Measurements from ENCODE around the gene UBE2Z.
A peak's percentile ranks its signal among the peaks of the same experiment; 100 is the strongest.

The UBE2Z gene

DNA sequence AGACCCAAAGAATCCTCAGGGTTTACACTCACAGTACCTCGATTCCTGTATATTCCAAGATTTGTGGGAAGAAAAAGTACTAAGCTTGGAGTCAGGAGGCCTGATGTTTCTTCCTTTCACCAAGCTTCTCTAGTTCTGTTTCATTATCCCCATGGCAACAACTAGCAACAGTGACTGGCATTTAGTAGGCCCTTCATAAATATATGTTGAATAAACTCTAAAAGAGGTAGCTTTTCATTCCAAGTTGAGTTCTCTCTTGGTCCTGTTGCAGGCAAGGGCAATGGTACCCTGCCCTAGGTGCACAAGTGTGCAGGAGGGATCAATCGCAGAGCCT lies 527 bp upstream of the UBE2Z start:
- peak overlapping the region; percentile 38 for H3K4me3 ChIP-seq (ENCODE audit: low read length)
- no peaks in the 10 kb centered on the region for H3K36me3 ChIP-seq (ENCODE audit: control insufficient read depth, insufficient read depth, low read length)
- no peaks in the 10 kb centered on the region for H3K27me3 ChIP-seq (ENCODE audit: control insufficient read depth, insufficient read depth, low read length)
- peak overlapping the region; percentile 79 for H3K9ac ChIP-seq (ENCODE audit: low read length)
- H3K4me1 ChIP-seq (ENCODE audit: control insufficient read depth, insufficient read depth, low read length), result peaks cover 25% of the 10 kb centered on the region
- H3K9me3 ChIP-seq (ENCODE audit: control insufficient read depth, low read length), result no peaks in the 10 kb centered on the region

DNA sequence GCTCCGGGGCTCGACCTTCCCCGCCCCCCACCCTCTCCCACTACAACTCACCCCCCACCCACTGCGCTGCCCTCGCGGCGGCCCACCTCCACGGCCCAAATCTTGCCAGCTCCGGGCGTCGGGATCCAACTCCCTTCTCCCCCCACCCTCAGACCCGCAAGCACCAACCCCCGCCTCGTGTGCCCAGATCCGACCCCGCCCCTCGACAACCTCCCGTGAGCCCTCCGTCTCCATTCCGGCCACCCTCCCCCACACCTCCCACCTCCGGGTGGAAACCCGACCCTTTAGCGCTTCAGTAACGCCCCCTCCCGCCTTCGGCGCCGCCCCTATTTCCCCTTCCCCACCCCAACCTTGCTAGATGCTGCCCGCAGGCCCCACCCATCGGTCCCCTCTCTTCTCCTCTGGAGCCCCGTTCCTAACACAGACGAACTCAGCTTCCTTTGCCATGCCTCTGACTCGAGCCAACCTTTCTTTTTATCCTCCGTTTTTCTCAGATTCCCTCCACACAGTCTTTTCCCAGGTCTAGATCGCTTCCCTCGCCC lies 717 bp downstream of the UBE2Z start:
- Histone ChIP-seq H3K27me3 (ENCODE audit: control insufficient read depth, insufficient read depth, low read length) (no peaks in the 10 kb centered on the region), H3K36me3 (ENCODE audit: control insufficient read depth, insufficient read depth, low read length) (peaks cover 3% of the 10 kb centered on the region), H3K4me1 (ENCODE audit: control insufficient read depth, insufficient read depth, low read length) (peaks cover 25% of the 10 kb centered on the region), H3K4me3 (ENCODE audit: low read length) (peak overlapping the region; percentile 57), H3K9me3 (ENCODE audit: control insufficient read depth, low read length) (no peaks in the 10 kb centered on the region), H3K9ac (ENCODE audit: low read length) (peak overlapping the region; percentile 79)

DNA sequence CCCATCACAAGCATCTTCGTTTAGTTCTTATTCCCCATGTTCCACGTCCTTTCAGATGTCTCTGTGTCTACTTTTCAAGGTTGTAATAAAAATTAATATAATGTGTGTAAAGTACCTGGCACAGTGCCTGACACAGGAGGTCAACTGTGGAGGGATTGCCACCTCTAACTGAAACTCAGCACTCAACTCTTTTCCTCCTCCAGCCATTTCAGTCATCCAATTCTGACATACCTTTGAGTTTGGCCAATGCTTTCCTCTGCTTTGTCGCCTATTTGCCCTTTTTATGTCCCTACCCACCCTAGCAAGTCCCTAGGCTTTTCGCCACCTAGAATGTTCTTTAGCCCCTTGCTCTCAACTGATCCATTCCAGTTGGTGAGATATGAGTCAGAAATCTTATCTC lies 1.6 kb downstream of the UBE2Z start:
- Histone ChIP-seq H3K4me3 (ENCODE audit: low read length) (no peak overlapping the region), H3K27me3 (ENCODE audit: control insufficient read depth, insufficient read depth, low read length) (no peaks in the 10 kb centered on the region), H3K9ac (ENCODE audit: low read length) (no peak overlapping the region), H3K9me3 (ENCODE audit: control insufficient read depth, low read length) (no peaks in the 10 kb centered on the region), H3K4me1 (ENCODE audit: control insufficient read depth, insufficient read depth, low read length) (peaks cover 25% of the 10 kb centered on the region), H3K36me3 (ENCODE audit: control insufficient read depth, insufficient read depth, low read length) (peaks cover 5% of the 10 kb centered on the region)

DNA sequence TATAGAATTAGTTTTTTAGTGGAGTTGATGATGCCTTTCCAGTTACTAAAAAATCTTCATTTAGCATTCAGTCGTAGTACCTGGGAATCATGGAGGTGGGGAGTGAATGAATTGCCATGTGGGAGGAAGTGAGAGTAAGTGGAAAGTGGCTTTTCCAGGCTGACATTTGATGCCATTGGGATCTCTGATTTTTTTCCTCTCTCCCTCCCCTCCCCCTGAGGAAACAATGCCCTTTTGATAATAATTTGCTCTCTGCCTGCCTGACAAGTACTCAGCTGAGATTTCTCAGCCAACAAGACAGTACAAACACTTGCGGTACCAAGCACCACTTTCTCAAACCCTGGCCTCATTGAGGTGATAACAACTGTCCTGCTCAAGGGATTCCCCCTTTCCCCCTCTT lies 2.2 kb downstream of the UBE2Z start:
- no peak overlapping the region for H3K4me3 ChIP-seq (ENCODE audit: low read length)
- no peaks in the 10 kb centered on the region for H3K9me3 ChIP-seq (ENCODE audit: control insufficient read depth, low read length)
- H3K27me3 ChIP-seq (ENCODE audit: control insufficient read depth, insufficient read depth, low read length), result no peaks in the 10 kb centered on the region
- peaks cover 5% of the 10 kb centered on the region for H3K36me3 ChIP-seq (ENCODE audit: control insufficient read depth, insufficient read depth, low read length)
- no peak overlapping the region for H3K9ac ChIP-seq (ENCODE audit: low read length)
- peaks cover 25% of the 10 kb centered on the region for H3K4me1 ChIP-seq (ENCODE audit: control insufficient read depth, insufficient read depth, low read length)

DNA sequence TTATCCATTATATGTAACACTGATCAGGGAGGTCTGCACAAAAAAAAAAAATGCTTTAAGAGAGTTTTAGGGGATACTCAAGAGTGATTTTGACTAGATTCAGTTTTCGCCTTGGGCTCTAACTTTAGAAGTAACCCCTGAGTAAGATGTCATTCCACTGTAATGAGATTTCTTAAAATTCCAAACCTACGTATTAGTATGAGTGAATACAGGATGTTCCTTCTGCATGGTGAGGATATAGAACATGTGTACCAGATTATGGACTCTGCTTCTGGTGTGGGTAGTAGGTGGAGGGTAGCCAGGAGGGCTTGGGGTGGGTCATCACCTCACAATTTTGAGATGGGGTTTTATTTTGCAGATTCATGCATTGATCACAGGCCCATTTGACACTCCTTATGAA lies 4.3 kb downstream of the UBE2Z start:
- no peak overlapping the region for H3K4me3 ChIP-seq (ENCODE audit: low read length)
- no peak overlapping the region for H3K9ac ChIP-seq (ENCODE audit: low read length)
- H3K36me3 ChIP-seq (ENCODE audit: control insufficient read depth, insufficient read depth, low read length), result peaks cover 5% of the 10 kb centered on the region
- H3K4me1 ChIP-seq (ENCODE audit: control insufficient read depth, insufficient read depth, low read length), result peaks cover 23% of the 10 kb centered on the region
- H3K9me3 ChIP-seq (ENCODE audit: control insufficient read depth, low read length), result no peaks in the 10 kb centered on the region
- H3K27me3 ChIP-seq (ENCODE audit: control insufficient read depth, insufficient read depth, low read length), result no peaks in the 10 kb centered on the region

DNA sequence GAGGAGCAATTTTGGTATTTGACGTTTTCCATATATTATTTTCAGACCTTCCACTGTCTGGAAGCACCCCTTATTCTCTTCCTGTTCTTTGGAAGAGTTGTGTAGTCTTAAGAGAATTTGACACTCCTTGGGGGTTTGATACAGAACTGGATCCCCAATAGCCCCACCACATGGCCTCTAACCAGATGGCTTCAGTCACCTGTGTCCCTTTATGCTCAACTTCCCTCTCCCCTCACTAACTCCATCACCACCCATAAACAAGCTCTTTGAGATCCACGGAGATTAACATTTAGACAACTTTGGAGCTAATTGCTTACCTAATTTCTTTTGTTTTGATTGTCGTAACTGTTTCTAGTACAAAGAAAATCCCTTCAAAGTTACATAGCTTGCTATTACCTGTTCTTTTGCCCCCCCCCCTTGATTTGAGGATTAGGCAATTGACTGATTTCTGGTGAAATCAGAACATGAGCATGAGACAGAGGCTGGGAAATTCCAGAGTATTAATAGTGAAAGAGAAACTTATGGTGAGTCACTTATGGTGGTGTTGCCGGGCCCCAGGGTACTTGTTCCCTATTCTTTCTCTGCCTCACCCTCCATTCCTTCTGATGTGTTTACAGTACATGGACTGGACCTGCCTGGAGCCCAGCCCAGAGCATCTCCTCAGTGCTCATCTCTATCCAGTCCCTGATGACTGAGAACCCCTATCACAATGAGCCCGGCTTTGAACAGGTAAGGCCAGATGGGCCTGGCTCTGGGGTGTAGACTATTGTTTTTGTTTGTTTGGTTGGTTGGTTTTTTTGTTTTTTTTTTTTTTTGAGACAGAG lies 7.5 kb downstream of the UBE2Z start:
- no peaks in the 10 kb centered on the region for H3K27me3 ChIP-seq (ENCODE audit: control insufficient read depth, insufficient read depth, low read length)
- peaks cover 5% of the 10 kb centered on the region for H3K36me3 ChIP-seq (ENCODE audit: control insufficient read depth, insufficient read depth, low read length)
- no peak overlapping the region for H3K4me3 ChIP-seq (ENCODE audit: low read length)
- peaks cover 3% of the 10 kb centered on the region for H3K4me1 ChIP-seq (ENCODE audit: control insufficient read depth, insufficient read depth, low read length)
- H3K9me3 ChIP-seq (ENCODE audit: control insufficient read depth, low read length), result no peaks in the 10 kb centered on the region
- no peak overlapping the region for H3K9ac ChIP-seq (ENCODE audit: low read length)

DNA sequence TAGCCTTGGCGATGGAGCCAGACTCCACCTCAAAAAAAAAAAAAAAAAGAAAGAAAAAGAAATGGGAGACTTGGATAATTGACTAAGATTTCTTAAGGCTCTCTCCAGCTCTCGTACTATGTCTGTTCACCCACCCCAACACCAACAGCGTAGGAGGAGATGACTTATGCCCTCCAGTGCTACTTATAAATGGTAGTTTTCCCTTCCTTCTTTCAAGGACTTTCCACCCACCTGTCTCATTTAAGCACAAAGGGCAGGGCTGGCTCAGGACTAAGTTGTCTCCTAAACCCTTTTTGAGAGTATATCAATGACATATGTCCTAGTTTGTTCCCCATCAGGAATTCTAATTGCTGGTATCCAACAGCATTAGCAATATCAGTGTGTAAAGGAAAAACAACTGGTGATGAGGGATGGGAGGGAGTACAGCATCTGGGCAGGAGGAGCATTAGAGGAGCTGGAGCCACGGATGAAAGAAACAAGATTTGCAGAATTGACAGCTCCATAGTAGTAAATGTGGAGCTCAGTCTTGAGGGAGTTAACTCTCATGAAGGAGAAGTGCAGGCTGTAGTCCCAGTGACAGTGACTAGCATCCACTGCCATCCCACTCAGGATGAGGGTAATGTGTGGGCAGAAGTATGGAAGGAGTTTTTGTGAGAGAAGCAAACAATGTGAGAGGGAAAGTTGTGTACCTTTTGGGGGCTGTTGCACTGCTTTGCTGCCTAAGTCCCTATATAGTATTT lies 17.2 kb downstream of the UBE2Z start:
- H3K36me3 ChIP-seq (ENCODE audit: control insufficient read depth, insufficient read depth, low read length), result peaks cover 24% of the 10 kb centered on the region

DNA sequence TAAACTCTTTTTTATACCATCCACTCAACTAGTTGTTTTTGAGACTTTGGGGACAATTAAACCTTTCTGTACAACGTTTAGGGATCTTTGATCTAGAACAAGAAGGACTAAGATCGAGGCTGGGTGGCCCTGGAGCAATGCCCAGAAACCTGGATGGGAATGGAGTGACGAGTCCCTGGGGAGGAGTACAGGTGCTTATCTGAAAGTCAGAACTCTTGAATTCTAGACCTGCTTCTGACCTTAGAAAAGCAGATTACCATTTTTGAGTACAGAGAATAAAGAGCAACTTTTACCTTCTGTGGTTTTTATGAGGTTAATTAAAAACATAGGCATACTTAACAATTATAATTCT lies 17.8 kb downstream of the UBE2Z start:
- peaks cover 25% of the 10 kb centered on the region for H3K36me3 ChIP-seq (ENCODE audit: control insufficient read depth, insufficient read depth, low read length)

More for the DNA sequence above, 17.2 kb downstream of the UBE2Z start:
- no peak overlapping the region for H3K9ac ChIP-seq (ENCODE audit: low read length)
- H3K9me3 ChIP-seq (ENCODE audit: control insufficient read depth, low read length), result no peaks in the 10 kb centered on the region
- H3K27me3 ChIP-seq (ENCODE audit: control insufficient read depth, insufficient read depth, low read length), result no peaks in the 10 kb centered on the region
- H3K4me3 ChIP-seq (ENCODE audit: low read length), result no peak overlapping the region
- H3K4me1 ChIP-seq (ENCODE audit: control insufficient read depth, insufficient read depth, low read length), result no peaks in the 10 kb centered on the region

DNA sequence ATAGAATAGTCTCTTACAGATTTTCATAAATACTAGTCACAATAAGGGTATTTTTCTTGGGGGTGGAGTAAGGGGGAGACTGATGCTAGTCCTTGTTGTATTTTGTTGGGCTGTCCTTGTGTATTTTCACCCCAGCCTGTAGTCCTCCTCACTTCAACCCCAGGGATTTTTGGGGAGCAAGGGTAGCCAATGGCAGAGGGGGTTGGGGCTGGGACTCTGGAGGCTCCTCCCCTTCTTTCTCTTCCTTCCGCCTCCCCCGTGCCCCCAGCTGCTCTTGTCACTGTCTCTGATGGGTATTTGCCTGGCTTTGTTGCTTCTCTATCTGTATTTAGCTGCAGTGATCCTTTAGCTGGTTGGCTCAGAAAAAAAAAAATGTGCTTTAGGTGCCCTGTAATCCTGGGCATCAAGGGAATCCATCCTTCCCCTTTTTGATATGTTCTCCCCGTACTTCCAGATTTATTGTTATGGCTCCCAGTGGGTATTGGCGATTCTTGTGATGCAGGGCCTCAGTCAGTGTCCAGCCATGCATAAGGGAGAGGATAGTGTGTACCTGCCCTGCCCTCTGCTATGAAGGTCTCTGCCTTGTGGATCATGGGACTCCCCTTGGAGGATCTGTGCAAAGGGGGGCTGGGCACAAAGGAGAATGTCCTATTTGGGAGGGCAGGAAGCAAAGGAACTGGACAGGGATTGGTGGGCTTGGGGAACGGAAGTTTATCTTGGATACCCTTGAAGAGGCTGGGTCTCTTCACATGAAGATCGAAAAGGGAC lies 20.0 kb downstream of the UBE2Z start:
- Histone ChIP-seq H3K9me3 (ENCODE audit: control insufficient read depth, low read length) (no peaks in the 10 kb centered on the region), H3K27me3 (ENCODE audit: control insufficient read depth, insufficient read depth, low read length) (no peaks in the 10 kb centered on the region), H3K9ac (ENCODE audit: low read length) (no peak overlapping the region), H3K4me3 (ENCODE audit: low read length) (no peak overlapping the region), H3K36me3 (ENCODE audit: control insufficient read depth, insufficient read depth, low read length) (peaks cover 19% of the 10 kb centered on the region), H3K4me1 (ENCODE audit: control insufficient read depth, insufficient read depth, low read length) (no peaks in the 10 kb centered on the region)

More for the DNA sequence above, 17.8 kb downstream of the UBE2Z start:
- no peaks in the 10 kb centered on the region for H3K27me3 ChIP-seq (ENCODE audit: control insufficient read depth, insufficient read depth, low read length)
- H3K9ac ChIP-seq (ENCODE audit: low read length), result no peak overlapping the region
- no peaks in the 10 kb centered on the region for H3K9me3 ChIP-seq (ENCODE audit: control insufficient read depth, low read length)
- no peak overlapping the region for H3K4me3 ChIP-seq (ENCODE audit: low read length)
- H3K4me1 ChIP-seq (ENCODE audit: control insufficient read depth, insufficient read depth, low read length), result no peaks in the 10 kb centered on the region

DNA sequence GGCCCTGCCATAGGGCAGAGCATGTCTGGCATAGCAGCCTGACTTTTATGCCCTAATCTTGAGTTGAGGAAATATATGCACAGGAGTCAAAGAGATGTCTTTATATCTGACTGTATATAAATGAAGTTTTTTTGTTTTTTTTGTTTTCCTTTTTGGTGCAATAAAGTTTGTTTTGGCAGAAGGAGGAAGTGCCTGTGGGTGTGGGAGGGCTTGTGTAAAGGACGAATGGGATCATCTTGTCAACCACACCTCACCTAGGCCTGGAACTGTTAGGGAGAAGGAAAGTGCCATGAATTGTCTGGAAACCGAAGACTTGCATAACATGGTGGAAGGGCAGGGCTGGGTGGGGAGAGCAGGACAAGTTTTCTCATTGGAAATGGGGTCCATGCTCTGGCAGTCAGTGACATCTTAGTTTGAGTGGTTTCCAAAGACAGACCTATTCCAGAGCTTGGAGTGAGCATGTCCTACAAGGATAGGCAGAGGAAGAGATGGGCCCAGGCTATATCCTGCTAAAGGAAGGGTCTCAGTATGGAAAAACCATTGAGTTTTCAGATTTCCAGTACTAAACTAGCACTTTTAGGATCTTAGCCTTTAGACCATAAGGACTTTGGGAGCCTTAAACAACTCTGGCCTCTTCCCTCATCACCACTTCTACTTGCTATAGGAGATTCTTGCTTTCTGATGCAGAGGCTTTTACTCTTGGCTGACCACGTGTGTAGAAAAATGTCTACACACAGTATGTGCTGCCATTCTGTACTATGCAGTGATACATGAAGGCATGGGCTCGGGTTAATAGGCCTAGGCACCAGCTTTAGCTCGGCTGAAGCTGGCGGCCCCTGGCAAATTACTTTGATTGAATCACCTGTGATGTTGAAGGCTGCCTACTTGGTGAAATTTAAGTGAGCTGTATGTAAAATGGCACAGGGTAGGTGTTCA lies 20.9 kb downstream of the UBE2Z start:
- H3K4me1 ChIP-seq (ENCODE audit: control insufficient read depth, insufficient read depth, low read length), result no peaks in the 10 kb centered on the region
- no peak overlapping the region for H3K9ac ChIP-seq (ENCODE audit: low read length)
- no peak overlapping the region for H3K4me3 ChIP-seq (ENCODE audit: low read length)
- H3K9me3 ChIP-seq (ENCODE audit: control insufficient read depth, low read length), result no peaks in the 10 kb centered on the region
- peaks cover 19% of the 10 kb centered on the region for H3K36me3 ChIP-seq (ENCODE audit: control insufficient read depth, insufficient read depth, low read length)
- H3K27me3 ChIP-seq (ENCODE audit: control insufficient read depth, insufficient read depth, low read length), result no peaks in the 10 kb centered on the region

DNA sequence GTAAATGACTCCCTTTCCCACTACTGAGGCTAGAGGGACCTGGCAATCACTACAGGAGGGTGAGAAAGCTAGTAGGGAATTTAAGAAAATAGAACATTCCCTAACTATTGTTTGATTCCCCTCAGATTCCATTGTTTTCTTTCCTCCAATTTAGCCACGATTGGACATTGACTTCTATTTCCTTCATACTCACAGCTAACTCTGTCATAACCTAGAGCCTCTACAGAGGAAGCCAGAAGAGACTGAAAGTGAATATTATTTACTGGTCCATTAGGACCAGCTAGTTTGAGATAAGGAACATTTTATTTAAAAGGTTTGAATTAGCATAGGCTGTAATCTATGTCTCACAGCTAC lies 21.6 kb downstream of the UBE2Z start:
- H3K4me1 ChIP-seq (ENCODE audit: control insufficient read depth, insufficient read depth, low read length), result no peaks in the 10 kb centered on the region
- no peak overlapping the region for H3K9ac ChIP-seq (ENCODE audit: low read length)
- H3K9me3 ChIP-seq (ENCODE audit: control insufficient read depth, low read length), result no peaks in the 10 kb centered on the region
- no peaks in the 10 kb centered on the region for H3K27me3 ChIP-seq (ENCODE audit: control insufficient read depth, insufficient read depth, low read length)
- H3K36me3 ChIP-seq (ENCODE audit: control insufficient read depth, insufficient read depth, low read length), result peaks cover 19% of the 10 kb centered on the region
- no peak overlapping the region for H3K4me3 ChIP-seq (ENCODE audit: low read length)

Measured in mucosa of stomach (tissue), 1 donor.